ENCODE data around the gene RGS8.

The RGS8 gene, protein sequence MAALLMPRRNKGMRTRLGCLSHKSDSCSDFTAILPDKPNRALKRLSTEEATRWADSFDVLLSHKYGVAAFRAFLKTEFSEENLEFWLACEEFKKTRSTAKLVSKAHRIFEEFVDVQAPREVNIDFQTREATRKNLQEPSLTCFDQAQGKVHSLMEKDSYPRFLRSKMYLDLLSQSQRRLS

DNA sequence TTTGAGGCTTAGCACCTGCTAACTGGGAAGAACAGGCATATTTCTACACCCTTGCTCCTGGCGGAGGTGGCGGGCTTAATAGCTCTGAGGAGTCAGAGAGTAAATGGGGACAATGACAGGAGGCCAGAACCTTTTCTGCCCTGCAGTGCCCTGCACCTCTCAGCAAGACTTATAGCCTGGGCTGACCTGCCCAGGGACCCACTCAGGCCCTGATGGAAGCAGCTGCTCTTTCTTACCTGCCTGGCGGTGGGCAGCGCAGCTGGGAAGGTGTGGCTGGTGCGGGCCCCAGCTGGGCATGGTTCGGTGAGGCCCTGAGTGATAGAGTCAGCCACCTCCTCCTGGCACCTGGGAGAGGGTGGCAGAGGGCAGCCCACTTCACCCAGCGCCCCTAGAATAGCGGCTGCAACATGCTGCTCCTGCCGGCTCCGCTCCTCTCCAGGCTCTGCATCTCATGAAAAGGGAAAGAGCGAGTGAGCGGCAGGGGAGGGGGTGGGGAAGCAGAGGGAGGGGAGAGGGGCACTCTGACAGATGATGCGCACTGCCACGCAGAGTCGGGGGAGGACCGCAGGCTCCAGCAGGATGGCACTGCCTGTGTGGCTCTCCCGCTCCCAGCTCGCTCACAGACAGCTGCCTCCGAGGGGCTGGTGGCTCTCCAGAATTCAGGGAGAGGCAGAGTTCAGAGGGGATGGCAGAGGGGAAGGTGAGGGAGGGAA lies at the start of gene RGS8:
TSS of gene RGS8 (minus strand) at position 472 of the 713 bp plus-strand sequence. CDS start 14,938 bp downstream, outside the sequence.
- no peak for DNase-seq

DNA sequence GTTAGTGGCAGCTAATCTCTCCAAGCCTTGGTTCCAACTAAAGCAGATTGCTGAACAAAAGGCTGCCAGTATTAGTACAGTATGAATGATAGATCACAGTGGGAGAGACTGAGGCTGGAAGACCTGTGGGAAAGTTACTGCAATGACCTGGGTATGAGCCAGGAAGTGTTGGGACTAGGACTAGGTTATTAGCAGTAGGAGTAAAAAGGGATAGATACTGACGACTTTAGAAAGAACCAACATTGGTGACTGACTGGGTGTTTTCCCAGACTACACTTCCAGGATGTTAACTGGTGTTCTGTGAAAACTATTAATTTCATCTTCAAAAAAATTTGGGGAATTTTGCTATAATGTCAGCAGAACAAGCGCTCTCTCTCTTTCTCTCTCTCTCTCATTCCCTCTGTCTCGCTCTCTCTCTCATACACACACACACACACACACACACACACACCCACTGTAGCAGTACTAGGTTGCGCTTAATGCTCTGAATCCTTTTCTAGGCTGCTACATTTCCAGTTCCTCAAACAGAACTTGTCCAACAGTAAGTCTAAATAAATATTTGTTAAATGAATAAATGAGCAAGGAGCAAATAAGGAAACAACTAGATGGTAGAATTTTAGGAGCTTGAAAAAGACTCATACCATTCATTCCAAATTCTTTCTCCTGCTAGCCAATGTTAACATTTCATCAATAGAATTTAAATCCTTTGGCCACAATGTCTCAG lies 47.6 kb upstream of the RGS8 start:
- DNase-seq = no peak

DNA sequence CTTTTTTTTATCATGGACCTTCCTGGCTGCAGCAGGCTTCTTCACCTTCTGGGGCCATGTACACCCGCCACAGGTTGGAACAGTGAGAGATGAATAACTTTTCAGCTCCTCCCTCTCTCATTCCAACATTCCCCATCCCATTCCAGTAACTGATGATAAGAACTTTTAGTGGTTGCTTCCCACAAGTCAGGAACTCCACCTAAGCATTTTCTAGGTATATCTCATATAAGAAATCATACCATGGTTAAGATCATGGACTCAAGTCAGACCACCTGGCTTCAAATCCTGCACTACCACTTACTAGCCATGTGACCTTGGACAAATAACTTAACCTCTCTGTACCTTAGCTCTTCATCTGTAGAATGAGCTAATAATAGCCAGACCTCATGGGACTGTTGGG lies 42.5 kb upstream of the RGS8 start:
- no peak for DNase-seq

DNA sequence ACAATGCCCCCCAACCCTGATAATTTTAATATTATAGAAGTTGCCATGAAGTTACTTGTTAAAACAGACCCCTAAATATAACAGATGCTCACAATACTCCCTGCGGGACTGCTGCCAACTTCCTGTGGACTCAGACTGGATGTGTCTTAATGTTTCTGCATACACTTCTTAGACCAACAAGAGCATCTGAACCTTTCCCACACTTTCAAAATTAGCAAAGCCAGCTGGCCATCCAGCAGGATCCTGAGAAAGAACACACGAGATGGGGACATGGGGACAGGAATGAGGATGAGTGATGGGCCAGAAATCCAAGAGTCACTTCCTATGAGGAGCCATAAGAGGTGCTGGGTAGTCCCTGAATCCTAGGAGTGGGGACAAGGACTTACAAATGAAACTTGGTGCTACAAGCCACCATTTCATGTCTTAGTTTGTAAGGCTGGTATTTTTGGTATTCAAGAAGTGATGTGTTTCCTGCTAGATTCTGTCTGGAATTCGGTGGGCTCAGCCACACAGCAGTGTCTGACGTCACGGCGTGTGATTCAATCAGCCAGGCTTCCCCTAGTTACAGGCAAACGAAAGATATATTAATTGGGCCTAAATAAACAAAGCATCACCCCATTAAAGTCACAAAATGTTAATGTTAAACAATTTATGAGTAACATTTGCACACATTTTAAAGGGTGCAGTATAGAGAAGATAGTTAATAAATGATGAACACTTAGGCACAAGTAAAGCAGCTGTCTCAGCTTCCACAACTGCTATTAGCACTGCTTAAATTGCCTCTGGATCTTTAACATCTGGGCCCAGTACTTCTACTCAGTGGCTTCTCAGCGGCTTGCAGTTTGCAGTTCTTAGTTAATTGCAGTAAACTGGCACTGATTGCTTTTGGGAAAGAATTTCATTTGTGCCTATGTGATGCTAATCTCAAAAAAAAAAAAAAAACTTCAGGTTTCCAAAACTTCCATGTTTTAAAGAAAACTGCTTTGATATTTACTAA lies 41.2 kb upstream of the RGS8 start:
- no peak for DNase-seq

DNA sequence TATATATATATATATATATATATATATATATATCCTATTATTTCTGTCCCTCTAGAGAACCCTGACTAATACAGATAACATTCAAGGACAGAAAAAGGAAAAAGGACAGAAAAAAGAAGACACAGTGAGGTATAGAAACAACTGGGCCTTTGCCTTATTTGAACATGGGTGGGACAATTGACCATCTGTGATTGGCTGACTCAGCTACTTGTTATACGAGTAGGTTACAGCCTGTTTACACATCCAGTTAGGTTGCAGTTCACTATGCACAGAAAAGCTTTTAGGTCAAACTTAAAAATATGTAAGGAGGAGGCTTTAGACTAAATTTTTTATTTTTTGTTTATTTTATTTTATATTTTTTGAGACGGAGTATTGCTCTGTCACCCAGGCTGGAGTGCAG lies 39.8 kb upstream of the RGS8 start:
- no peak for DNase-seq

DNA sequence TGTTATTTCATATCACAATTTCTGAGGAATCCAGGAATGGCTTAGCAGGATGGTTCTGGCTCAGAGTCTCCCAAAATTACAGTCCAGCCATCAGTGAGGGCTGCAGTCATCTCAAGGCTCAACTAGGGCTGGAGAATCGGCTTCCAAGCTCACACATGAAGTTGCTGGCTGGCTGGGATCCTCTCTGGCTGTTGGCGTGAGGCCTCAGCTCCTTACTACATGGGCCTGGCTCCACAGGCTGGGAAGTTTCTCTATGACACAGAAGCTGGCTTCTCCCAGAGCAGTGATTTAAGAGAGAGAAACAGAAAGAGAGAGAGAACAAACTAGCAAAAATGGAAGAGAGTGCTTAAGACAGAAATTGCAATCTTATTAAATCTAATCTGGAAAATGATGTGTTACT lies 38.8 kb upstream of the RGS8 start:
- no peak for DNase-seq

DNA sequence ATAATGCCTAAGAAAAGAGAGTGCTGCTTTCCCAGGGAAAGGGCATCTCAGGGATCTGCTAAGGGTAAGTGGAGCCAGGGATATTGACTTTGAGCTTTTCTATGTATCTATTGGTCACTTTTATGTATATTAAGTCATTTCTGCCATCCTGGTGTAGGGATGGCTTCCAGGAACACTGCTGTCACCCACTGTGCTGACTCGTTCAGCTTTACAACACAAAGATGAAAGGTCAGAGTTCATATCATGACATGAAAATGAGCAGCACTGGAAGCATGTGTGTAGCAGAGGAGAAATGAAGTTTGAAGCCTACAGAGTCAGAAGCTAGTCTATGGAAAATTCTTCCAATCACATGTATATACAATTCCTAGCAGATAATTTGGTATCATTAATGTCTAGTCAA lies 37.1 kb upstream of the RGS8 start:
- no peak for DNase-seq

DNA sequence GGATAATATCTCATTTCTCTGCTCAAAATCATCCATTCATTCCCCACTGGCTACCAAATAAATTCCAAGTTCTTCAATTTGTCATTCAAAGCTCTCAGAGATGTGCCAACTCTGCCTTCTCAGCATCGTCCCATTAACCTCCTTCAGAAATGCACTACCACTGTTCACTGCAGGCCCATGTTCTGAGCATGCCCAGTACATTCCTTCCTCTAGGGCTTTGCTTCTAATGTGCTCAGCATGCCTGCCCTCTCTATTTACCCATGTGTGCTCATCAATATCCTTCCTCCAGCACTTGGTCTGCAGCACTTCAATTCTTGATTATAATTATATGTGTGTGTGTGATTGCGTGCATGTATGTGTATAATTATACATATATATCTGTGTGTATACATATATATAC lies 36.1 kb upstream of the RGS8 start:
- DNase-seq = no peak

DNA sequence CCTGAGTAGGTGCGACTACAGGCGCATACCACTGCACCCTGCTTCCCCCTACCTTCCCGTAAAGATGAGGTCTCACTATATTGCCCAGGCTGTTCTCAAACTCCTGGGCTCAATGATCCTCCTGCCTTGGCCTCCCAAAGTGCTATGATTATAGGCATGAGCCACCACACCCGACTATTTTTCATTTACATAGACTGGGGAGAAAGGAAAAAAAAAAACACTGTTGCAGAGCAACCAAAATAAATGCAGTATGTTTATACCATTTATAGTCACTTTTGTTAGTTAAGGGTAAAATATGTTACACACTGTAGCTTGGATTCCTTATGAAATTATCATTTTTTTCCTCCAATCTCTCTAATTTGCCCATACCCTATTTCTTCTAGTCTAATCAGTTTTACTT lies 35.2 kb upstream of the RGS8 start:
- DNase-seq = no peak

DNA sequence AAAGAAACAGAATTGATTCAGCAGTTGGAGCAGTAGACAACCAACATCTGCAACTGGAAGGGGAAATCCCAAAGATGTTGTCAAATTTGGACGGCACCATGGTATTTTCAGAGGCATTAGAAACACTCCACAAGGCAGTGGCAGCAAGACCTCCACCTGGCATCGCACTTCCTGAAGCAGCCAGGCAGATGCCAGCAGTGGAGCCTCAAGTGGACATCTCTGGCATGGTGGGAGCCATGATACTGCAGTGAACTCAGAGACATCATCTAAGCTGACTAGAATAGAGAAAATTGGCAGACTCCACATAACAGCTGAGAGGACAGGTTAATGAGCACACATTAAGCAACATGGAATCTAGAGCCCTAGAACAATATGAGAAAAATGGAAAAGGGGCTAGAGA lies 33.9 kb upstream of the RGS8 start:
- no peak for DNase-seq

DNA sequence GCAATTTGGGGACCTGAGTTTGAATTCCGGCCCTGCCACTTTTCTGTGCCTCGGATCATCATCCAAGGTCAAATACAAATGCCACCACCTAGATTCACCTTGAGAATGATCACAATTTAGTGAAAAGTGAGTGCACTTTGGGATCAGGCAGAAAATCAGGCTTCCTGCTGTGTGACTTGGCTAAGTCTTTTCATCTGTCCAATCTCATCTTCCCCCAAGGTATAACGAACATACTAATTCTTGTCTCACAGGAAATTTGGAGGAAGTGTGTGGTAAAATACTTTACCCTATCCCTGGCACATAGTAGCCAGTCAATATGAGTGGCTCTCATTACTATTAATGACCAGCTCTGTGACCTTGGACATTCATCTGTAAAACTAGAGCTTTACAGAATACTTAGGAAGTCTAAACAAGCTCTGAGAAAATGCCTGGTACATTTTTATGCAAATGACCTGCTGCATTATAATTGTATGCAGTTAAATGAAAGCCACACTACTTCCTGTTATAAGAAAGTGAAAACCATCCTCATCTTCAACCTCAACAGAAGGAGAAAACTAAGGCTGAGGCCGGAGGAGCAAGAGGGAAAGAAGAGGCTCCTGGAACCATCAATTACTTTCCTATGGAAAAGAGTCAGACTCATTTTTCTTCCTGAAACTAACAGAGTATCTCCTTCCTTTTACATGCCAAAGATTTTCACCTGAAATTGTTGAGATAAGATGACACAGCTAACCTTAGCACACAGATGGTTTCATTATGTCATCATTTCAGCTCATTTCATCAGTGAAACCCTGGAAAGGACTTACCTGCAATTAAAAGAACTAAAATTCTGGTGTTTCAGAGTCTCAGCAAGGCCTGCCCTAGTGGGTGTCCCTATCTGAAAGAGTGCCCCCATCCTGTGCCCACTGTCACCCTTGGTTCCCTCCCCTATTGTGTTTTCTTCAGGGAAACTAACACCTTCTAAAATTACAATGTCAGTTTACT lies 32.6 kb upstream of the RGS8 start:
- DNase-seq = no peak

DNA sequence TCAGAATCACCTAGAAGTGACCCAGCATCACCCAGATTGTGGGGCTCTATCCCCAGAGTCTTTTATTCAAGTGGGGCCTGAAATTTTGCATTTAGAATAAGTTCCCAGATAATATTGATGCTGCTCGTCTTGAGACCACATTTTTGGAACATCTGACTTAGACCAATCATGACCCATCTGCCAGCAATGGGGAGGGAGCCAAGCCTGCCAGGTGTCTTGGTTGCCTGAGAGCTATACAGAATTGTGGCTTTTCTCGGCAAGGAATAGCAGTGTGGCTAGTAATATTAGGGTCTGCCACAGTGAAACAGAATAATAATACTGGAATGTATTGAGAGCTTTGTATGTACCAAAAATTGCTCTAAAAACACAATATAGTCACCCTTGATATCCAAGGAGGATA lies 31.1 kb upstream of the RGS8 start:
- DNase-seq = no peak

DNA sequence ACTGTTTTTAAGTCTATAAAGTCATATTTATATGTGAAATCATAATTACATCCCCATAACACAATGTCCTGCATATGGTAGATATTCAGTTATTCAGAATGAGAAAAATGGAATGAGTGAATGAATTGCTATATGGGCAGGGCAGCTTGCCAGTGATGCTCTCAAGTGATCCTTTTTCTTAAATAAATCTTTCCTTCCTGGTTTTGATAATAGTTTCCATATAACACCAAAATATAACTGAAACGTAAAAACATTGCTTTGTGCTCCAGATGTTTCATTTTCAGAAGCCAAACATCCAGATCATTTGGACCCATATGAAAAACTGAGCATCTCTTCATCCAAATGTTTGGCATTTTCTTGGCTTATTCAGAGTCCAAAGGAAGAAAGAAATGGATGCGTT lies 30.2 kb upstream of the RGS8 start:
- DNase-seq = no peak

DNA sequence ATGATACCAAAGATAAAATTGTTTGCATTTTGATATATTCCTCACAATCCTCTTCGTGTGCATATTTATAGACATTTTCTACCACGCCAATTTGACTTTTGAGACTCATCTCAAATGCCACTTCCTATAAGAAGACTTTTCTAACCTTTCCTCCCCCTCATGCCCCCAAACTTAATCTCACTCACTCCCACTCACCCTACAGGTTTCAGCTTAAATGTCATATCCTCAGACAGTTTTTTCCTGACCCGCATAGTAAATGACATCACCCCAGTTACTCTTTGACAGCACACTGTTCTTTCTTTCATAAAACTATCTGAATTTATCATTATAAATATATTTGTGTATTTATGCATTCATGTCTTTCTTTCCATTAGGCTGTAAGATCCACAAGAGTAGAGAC lies 29.6 kb upstream of the RGS8 start:
- no peak for DNase-seq

DNA sequence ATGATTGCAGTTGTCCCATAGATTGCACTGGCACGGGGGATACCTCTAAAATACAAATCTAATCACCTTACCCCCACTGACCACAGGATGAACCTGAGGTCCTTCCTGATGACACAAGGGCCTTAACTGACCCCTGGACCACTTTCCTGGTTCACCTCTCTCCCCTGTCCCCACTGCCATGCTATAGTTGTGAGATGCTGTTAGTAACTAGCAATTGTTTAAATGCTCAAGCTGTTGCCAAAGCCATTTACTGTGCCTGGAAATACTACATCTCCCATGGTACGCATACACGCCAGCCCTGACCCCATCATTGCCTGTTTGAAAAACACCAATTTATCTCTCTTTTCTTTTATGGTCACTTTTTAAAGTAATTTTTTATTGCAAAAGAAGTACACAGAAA lies 29.1 kb upstream of the RGS8 start:
- no peak for DNase-seq

DNA sequence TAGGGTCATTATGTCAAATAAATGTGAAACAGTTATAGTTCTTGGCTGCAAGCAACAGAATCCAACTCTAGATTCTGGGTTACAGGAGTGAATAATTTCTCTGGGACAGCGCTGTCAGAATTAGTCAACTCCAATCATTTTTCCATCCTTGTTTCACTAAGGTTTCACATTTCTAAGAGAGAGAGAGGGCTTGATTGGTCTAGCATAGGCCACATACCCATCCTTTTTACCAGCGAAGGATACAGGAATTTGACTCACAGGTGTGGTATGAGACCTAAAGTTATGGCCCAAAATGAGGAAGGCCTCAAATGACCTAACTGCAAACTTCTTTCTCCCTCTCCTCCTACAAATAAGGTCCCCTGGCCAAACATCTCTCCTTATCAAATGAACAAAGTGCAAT lies 25.5 kb upstream of the RGS8 start:
- no peak for DNase-seq

DNA sequence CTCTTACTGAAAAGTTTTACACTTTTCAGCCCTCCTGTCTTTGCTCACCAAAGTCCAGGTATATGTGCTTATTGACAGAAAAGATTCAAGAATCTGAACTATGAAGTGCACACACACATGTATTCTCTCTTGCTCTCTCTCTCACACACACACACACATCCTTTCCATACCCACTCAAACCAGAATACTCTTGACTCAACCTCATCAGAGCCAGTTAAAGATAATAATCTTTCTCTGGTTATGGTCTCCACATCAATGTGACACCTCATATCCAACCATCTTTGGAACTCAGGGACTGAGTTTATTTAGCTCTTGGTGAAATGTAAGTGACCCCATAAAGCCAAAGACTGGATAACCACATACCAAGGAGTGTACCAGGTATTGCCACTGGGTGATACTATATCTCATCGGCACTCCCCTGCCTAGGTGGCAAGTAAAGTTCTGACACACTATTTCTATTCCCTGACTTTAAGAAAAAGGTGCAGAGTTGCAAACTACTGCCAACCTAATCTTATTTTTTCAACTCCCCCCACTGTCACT lies 24.9 kb upstream of the RGS8 start:
- no peak for DNase-seq

DNA sequence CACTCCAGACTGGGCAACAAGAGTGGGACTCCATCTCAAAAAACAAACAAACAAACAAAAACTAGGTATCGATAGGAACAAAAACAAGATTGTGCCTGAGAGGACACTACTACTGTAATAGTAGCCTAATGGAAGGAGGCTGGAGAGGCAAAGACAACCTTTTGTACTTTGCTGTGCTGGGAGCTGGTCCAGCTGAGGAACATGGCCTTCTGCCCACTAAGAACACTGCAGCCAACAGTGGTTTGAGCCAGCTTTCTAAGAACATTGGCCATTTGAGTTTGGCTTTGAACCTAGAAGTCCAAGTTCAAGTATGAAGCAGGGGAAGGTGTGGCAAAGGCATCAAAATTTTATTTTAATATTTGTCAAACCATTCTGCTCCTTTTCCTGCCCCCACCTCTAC lies 22.7 kb upstream of the RGS8 start:
- no peak for DNase-seq

DNA sequence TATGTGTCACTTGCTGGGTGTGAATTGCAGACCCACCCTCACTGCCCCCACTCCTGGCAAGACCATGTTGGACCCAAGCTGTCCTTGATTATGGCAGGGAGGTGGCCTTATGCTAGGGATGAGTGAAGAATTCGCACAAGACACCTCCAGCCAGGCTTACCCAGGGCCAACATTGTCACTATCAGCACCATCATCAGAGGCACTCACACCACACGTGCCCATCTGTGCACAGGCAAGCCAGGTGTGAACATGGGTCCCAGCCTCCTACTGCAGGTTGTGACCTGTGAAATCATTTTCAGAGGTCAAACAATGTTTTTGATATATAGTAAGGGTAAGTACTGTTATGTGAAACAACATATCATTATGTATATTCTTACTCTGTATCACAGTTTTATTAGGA lies 20.3 kb upstream of the RGS8 start:
- no peak for DNase-seq

DNA sequence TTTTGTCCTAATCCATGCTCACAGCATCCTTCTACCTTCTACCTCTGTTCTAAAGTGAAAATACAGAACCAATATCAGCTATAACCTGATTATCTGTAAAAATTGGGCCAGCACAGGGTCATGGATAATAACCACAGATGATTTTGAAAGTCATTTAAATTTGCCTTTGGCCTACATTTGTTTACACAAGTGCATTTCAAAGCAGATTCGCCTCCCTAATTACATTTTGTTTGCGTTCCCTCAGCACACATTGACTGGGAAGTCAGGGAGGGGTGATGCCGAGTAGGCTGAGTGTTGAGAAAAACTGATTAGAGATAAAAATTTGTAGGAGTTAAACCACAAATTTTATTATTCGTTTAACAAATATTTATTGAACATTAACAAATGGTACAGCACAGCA lies 19.2 kb upstream of the RGS8 start:
- no peak for DNase-seq

DNA sequence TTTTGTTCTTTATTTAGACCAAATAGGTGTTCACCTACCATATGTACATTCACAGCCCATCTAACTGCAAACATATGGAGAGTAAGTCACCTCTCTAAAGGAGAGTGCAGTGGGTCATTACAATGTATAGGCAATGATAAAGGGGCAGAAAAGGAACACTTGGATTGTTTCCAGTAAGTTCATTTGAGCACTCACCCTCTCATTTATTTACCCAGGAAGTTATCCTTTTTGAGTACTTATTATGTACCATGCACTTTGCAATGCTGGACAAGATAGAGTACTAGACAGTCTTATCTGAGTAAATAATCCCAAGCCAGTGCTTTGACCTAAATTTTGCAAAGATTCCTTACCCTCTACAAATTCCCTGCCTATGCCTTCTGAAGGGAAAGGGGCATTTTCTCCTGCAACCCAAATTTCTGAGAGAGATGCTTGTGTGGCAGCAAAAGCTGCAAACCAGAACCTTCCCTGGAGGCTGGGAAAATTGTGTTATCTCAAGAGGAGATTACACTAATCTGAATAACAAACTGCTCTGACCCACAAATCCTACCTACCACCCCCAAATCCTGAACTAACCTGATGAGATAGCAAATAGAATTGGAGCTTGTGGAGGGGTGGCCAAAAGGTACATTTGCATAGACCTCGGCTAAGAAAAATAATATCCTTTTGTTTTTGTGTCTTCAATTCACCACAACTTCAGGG lies 18.6 kb upstream of the RGS8 start:
- no peak for DNase-seq

Measured in activated CD8-positive, alpha-beta memory T cell treated with anti-CD3 and anti-CD28 coated beads, Interleukin-2, amount 50 U/mL, for 48 hours (primary cell).